HepG2 (cell line): ENCODE measurements around the gene ADPRHL1. TPM values are rescaled to one million over a fixed set of nuclear protein-coding genes. Genes with fewer than 3 reads are reported as not detected.

Experiments
- ATAC-seq: fragments of 200-7000 bp; cut with Tn5 transposase; 3 replicates; pipeline ENCODE4 v1.9.1; 2020; ENCODE audit warnings: mild to moderate bottlenecking, moderate library complexity
- BruUV-seq: library from RNA; stranded (reverse); fragments of 400-500 nt; replicated peaks from 2 replicates; lab custom pipeline; 2021; lab: Mats Ljungman, UMichigan
- CTCF ChIA-PET: fragments of 300-600 bp; formaldehyde crosslinking; extraction: SDS; loops from one replicate; lab custom pipeline; 2021; ENCODE audit warnings: low total read pairs, inconsistent platforms, low intra/inter-chr PET ratio; lab: Yijun Ruan, JAX
- POLR2A ChIA-PET: fragments of 350-600 bp; sonication (Branson Sonifier 250); formaldehyde crosslinking; loops from one replicate; lab custom pipeline; 2020; ENCODE audit warnings: antibody characterized with exemption, inconsistent platforms; lab: Yijun Ruan, JAX
- DNase-seq: peaks from one replicate; pipeline ENCODE4 v3.0.0-alpha.2; 2015; ENCODE audit warnings: low spot score
- FAIRE-seq: peaks from 3 replicates; lab custom pipeline; 2011; peaks lifted over from hg19 to GRCh38; lab: Jason Lieb, UNC
- H2AFZ ChIP-seq: one replicate; pipeline ENCODE4 v1.6.1; 2011; ENCODE audit warnings: low read length, inconsistent platforms
- H3K27ac ChIP-seq: fragments of 300-600 bp; 3 replicates; pipeline ENCODE4 v1.8.0; 2011; ENCODE audit warnings: mixed run types, mild to moderate bottlenecking, mixed read lengths, low read length, inconsistent platforms; ENCODE audit not compliant: insufficient read depth; ENCODE audit errors: extremely low read length
- H3K27me3 ChIP-seq, 2 experiments: fragments of 200-600 bp in 1 of 2; 2 replicates in 1 of 2; 3 replicates in 1 of 2; pipeline versions ENCODE4 v1.6.0 to v1.8.0; 2011; ENCODE audit warnings: low read length in 2 of 2, mild to moderate bottlenecking in 2 of 2, moderate library complexity in 2 of 2, inconsistent platforms in 1 of 2; ENCODE audit not compliant: insufficient read depth in 2 of 2, control insufficient read depth in 1 of 2
- H3K36me3 ChIP-seq, 2 experiments: fragments of 200-600 bp in 1 of 2; replicated peaks in 1 of 2; 2 replicates in 1 of 2; 3 replicates in 1 of 2; pipeline versions ENCODE4 v1.5.1 to v1.8.0; 2011; ENCODE audit warnings: low read length in 2 of 2, inconsistent platforms in 1 of 2; ENCODE audit not compliant: insufficient read depth in 2 of 2, control insufficient read depth in 1 of 2
- H3K4me1 ChIP-seq: 2 replicates; pipeline ENCODE4 v1.5.1; 2012; ENCODE audit warnings: low read length, inconsistent platforms; ENCODE audit not compliant: insufficient read depth
- H3K4me2 ChIP-seq: 2 replicates; pipeline ENCODE4 v1.6.0; 2011; ENCODE audit warnings: low read depth, low read length, inconsistent platforms
- H3K4me3 ChIP-seq, 3 experiments: fragments of 200-600 bp in 1 of 3; sonication (generic), shearing (Covaris generic) in 1 of 3; replicated peaks in 1 of 3; 2 replicates each; pipeline ENCODE4 v1.5.1; 2011 to 2016; ENCODE audit warnings: low read length in 3 of 3, inconsistent platforms in 2 of 3, low read depth in 2 of 3, mild to moderate bottlenecking in 2 of 3, control low read depth in 1 of 3, mixed read lengths in 1 of 3; ENCODE audit not compliant: insufficient read depth in 1 of 3
- H3K79me2 ChIP-seq: one replicate; pipeline ENCODE4 v1.6.1; 2011; ENCODE audit warnings: low read length, inconsistent platforms; ENCODE audit not compliant: insufficient read depth
- H3K9ac ChIP-seq: 2 replicates; pipeline ENCODE4 v1.6.0; 2011; ENCODE audit warnings: mild to moderate bottlenecking, low read depth, low read length, inconsistent platforms; ENCODE audit not compliant: insufficient read depth
- H3K9me3 ChIP-seq: 2 replicates; pipeline ENCODE4 v1.5.1; 2012; ENCODE audit warnings: mild to moderate bottlenecking, low read length
- H4K20me1 ChIP-seq: 2 replicates; pipeline ENCODE4 v1.6.0; 2011; ENCODE audit warnings: inconsistent platforms, mild to moderate bottlenecking, low read length, moderate library complexity; ENCODE audit not compliant: insufficient read depth
- GABPB1 ChIP-seq: IDR thresholded peaks from 2 replicates; pipeline ENCODE4 v1.6.1; 2016; ENCODE audit warnings: mild to moderate bottlenecking, missing genetic modification reagents, moderate library complexity, missing compliant biosample characterization
- GATAD1 ChIP-seq: IDR thresholded peaks from 2 replicates; pipeline ENCODE4 v1.6.1; 2016; ENCODE audit warnings: missing genetic modification reagents, missing compliant biosample characterization
- KLF13 ChIP-seq: sonication (generic); formaldehyde crosslinking; IDR thresholded peaks from 2 replicates; pipeline ENCODE4 v1.4.0; 2020; ENCODE audit warnings: mild to moderate bottlenecking, missing genetic modification reagents
- NFKBIZ ChIP-seq: IDR thresholded peaks from 2 replicates; pipeline ENCODE4 v1.6.1; 2018; ENCODE audit warnings: missing genetic modification reagents, missing compliant biosample characterization
- NR2F2 ChIP-seq: IDR thresholded peaks from 2 replicates; pipeline ENCODE4 v1.6.1; 2012; ENCODE audit warnings: low read depth, inconsistent platforms, borderline replicate concordance
- TEAD3 ChIP-seq: optimal IDR thresholded peaks from 2 replicates; pipeline ENCODE3; 2016; ENCODE audit warnings: borderline replicate concordance
- YEATS4 ChIP-seq: sonication (generic); formaldehyde crosslinking; IDR thresholded peaks from 2 replicates; pipeline ENCODE4 v1.4.0; 2020; ENCODE audit warnings: missing genetic modification reagents, borderline replicate concordance
- ZNF142 ChIP-seq: sonication (generic); formaldehyde crosslinking; IDR thresholded peaks from 2 replicates; pipeline ENCODE4 v1.4.0; 2020; ENCODE audit warnings: missing genetic modification reagents
- ZNF230 ChIP-seq: sonication (generic); formaldehyde crosslinking; IDR thresholded peaks from 2 replicates; pipeline ENCODE4 v1.4.0; 2020; ENCODE audit warnings: mild to moderate bottlenecking, missing genetic modification reagents
- ZNF329 ChIP-seq: sonication (generic); formaldehyde crosslinking; IDR thresholded peaks from 2 replicates; pipeline ENCODE4 v1.9.0; 2021; ENCODE audit warnings: low read depth, mild to moderate bottlenecking, missing genetic modification reagents
- WGBS: methylation state at CpG from one replicate; pipeline ENCODE4 v1.1.6; 2017; ENCODE audit warnings: low lambda C conversion rate; 5-methylcytosine and 5-hydroxymethylcytosine counted together
- in situ Hi-C: cut with HindIII; loops from 2 replicates; pipeline ENCODE4 v1.10.0; 2017; ENCODE audit warnings: low pct_unique_long_range_greater_than_20kb; ENCODE audit not compliant: extremely low pct_ligation_motif_present
- intact Hi-C: fragments of 100-400 bp; cut with micrococcal nuclease; formaldehyde crosslinking; loops from one replicate; pipeline ENCODE4 v1.10.0; 2022; ENCODE audit not compliant: unreplicated experiment
- polyA plus RNA-seq, 8 experiments: library from polyadenylated mRNA; depleted of rRNA in 3 of 8; stranded (reverse) in 7 of 8; unstranded in 1 of 8; fragments of >200 nt; fragmentation: Illumina TruSeq in 4 of 8; extraction: Trizol in 4 of 8; gene quantifications; 2 replicates each; pipeline versions ENCODE4 v1.2.1 to v1.2.3, GENCODE V29; 2011 to 2016; ENCODE audit warnings: low read depth in 4 of 8, missing spikeins in 1 of 8, mixed read lengths in 1 of 8; ENCODE audit not compliant: insufficient read depth in 1 of 8
- total RNA-seq, 5 experiments: library from RNA; depleted of rRNA; stranded (reverse); fragments of >200 nt; fragmentation: Illumina TruSeq; extraction: Trizol; gene quantifications; 2 replicates each; pipeline ENCODE4 v1.2.3, GENCODE V29; 2016; ENCODE audit warnings: low read depth in 1 of 5
- TF ChIP-seq, protein P1 (sequence below): sonication (generic); formaldehyde crosslinking; IDR thresholded peaks from 2 replicates; pipeline ENCODE4 v1.4.0; 2020; ENCODE audit warnings: missing genetic modification reagents, borderline replicate concordance

Gene ADPRHL1
- total and polyA plus RNA-seq, 2 of the 13 experiments (the other 11 are each of a cell fraction or from before 2014, with no cell fraction given): 0.34 to 0.40 TPM

GRCh38 chr13:113429608-113429985, 23.7 kb downstream of the ADPRHL1 start:
- H3K4me3 ChIP-seq: no peak overlapping the region
- H4K20me1 ChIP-seq: no peaks in the 10 kb centered on the region
- no peaks in the 10 kb centered on the region for H3K36me3 ChIP-seq
- in situ Hi-C loops: no loop called here
- FAIRE-seq: no peak
- TF ChIP-seq NFKBIZ (CRISPR knock-in tag): no peak
- no peak for TF ChIP-seq GATAD1
- TF ChIP-seq YEATS4: no peak
- ATAC-seq: no peak
- no peak overlapping the region for H3K27ac ChIP-seq
- no peaks in the 10 kb centered on the region for H3K79me2 ChIP-seq
- H3K9me3 ChIP-seq: no peaks in the 10 kb centered on the region
- peaks cover 3 to 45% of the 10 kb centered on the region in 2 experiments; a peak in 3 of 5 replicates for H3K27me3 ChIP-seq
- no peak overlapping the region for H3K4me2 ChIP-seq
- CTCF ChIA-PET: no interaction called here
- no peak for DNase-seq
- H3K9ac ChIP-seq: no peak overlapping the region
- BruUV-seq: no TSS peak
- intact Hi-C loops: no loop called here
- WGBS: 36% methylated on average over 12 of the region's 16 CpGs
- H3K4me1 ChIP-seq: peaks cover 21% of the 10 kb centered on the region
- POLR2A ChIA-PET: no interaction called here
- no peak overlapping the region for H2AFZ ChIP-seq

GRCh38 chr13:113428871-113429607, 24.2 kb downstream of the ADPRHL1 start:
- H4K20me1 ChIP-seq: no peaks in the 10 kb centered on the region
- no peaks in the 10 kb centered on the region for H3K79me2 ChIP-seq
- no peak for ATAC-seq
- intact Hi-C loops (no loop called here), in situ Hi-C loops (no loop called here)
- no peaks in the 10 kb centered on the region for H3K9me3 ChIP-seq
- no TSS peak for BruUV-seq
- no peak overlapping the region for H3K4me2 ChIP-seq
- POLR2A ChIA-PET: interaction anchor here (0.6 to 1.7 kb wide), 2 partner anchors 9 to 10 kb away, joined by 3 to 12 read pairs; no protein-coding TSS in a partner anchor
- DNase-seq: no peak
- CTCF ChIA-PET: no interaction called here
- no peak overlapping the region for H3K9ac ChIP-seq
- H3K36me3 ChIP-seq: no peaks in the 10 kb centered on the region
- FAIRE-seq: no peak
- no peak overlapping the region for H3K27ac ChIP-seq
- peaks cover 21% of the 10 kb centered on the region for H3K4me1 ChIP-seq
- H3K27me3 ChIP-seq: peaks cover 3 to 47% of the 10 kb centered on the region in 2 experiments; a peak in 3 of 5 replicates
- H3K4me3 ChIP-seq: no peak overlapping the region
- no peak overlapping the region for H2AFZ ChIP-seq
- WGBS: 76% methylated on average over 34 of the region's 45 CpGs
- TF ChIP-seq ZNF329 (CRISPR knock-in tag) (no peak), ZNF142 (CRISPR knock-in tag) (no peak), NR2F2 (no peak), TEAD3 (CRISPR knock-in tag) (no peak), GABPB1 (CRISPR knock-in tag) (no peak), KLF13 (no peak), ZNF230 (CRISPR knock-in tag) (no peak)
- TF ChIP-seq, protein P1, sequence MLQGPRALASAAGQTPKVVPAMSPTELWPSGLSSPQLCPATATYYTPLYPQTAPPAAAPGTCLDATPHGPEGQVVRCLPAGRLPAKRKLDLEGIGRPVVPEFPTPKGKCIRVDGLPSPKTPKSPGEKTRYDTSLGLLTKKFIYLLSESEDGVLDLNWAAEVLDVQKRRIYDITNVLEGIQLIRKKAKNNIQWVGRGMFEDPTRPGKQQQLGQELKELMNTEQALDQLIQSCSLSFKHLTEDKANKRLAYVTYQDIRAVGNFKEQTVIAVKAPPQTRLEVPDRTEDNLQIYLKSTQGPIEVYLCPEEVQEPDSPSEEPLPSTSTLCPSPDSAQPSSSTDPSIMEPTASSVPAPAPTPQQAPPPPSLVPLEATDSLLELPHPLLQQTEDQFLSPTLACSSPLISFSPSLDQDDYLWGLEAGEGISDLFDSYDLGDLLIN (CRISPR knock-in tag): no peak
